ENCODE measurements around the gene SLC24A3.

DNA sequence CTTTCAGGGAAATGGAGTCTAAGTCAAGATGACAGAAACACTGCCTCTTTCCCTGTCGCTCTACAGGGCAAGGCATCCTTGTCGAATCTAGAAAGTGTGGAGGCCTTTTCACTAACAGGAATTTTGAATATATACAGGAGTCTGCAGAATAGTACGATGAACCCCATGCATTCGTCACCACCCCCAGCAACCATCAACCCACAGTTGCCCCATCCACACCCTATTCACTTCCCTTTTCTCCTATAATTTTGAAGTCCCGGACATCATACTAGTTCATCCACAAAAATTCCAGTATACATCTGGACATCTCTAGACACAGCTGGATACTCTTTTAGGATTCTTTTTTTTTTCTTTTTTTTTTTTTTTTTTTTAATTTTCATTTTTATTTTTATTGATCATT is 464.9 kb downstream of the SLC24A3 start:
- TF ChIP-seq, protein P1, sequence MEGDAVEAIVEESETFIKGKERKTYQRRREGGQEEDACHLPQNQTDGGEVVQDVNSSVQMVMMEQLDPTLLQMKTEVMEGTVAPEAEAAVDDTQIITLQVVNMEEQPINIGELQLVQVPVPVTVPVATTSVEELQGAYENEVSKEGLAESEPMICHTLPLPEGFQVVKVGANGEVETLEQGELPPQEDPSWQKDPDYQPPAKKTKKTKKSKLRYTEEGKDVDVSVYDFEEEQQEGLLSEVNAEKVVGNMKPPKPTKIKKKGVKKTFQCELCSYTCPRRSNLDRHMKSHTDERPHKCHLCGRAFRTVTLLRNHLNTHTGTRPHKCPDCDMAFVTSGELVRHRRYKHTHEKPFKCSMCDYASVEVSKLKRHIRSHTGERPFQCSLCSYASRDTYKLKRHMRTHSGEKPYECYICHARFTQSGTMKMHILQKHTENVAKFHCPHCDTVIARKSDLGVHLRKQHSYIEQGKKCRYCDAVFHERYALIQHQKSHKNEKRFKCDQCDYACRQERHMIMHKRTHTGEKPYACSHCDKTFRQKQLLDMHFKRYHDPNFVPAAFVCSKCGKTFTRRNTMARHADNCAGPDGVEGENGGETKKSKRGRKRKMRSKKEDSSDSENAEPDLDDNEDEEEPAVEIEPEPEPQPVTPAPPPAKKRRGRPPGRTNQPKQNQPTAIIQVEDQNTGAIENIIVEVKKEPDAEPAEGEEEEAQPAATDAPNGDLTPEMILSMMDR (IDR thresholded peaks at IDR 0.05), result no peak
- TF ChIP-seq EZH2phosphoT487 (IDR thresholded peaks at IDR 0.05) (no peak), EZH2 (IDR thresholded peaks at IDR 0.05) (no peak)
